ENCODE measurements around the gene PHLPP1.

PHLPP1 gene

GRCh38 chr18:62918361-62918760, 203.0 kb downstream of the PHLPP1 start:
- Histone ChIP-seq H3K9me3 (ENCODE audit: insufficient read depth, low read depth, low read length) (no peaks in the 10 kb centered on the region), H3K4me3 (ENCODE audit: low read length) (no peak overlapping the region), H3K36me3 (ENCODE audit: insufficient read depth, low read length) (peaks cover 61% of the 10 kb centered on the region), H3K27me3 (ENCODE audit: insufficient read depth, low read length) (no peaks in the 10 kb centered on the region), H3K4me1 (ENCODE audit: insufficient read depth, low read length) (no peaks in the 10 kb centered on the region), H3K9ac (ENCODE audit: low read depth, low read length) (no peak overlapping the region), H3K27ac (ENCODE audit: low read depth, low read length) (no peak overlapping the region)

GRCh38 chr18:62919109-62919838, 203.9 kb downstream of the PHLPP1 start:
- H3K4me1 ChIP-seq (ENCODE audit: insufficient read depth, low read length): no peaks in the 10 kb centered on the region
- no peak overlapping the region for H3K27ac ChIP-seq (ENCODE audit: low read depth, low read length)
- H3K27me3 ChIP-seq (ENCODE audit: insufficient read depth, low read length): no peaks in the 10 kb centered on the region
- H3K9me3 ChIP-seq (ENCODE audit: insufficient read depth, low read depth, low read length): no peaks in the 10 kb centered on the region
- H3K4me3 ChIP-seq (ENCODE audit: low read length): no peak overlapping the region
- 71% methylated on average over 2 of the region's 2 CpGs for WGBS
- no peak overlapping the region for H3K9ac ChIP-seq (ENCODE audit: low read depth, low read length)
- peaks cover 65% of the 10 kb centered on the region for H3K36me3 ChIP-seq (ENCODE audit: insufficient read depth, low read length)

GRCh38 chr18:62925031-62925688, 209.8 kb downstream of the PHLPP1 start:
- Histone ChIP-seq H3K4me3 (ENCODE audit: low read length) (no peak overlapping the region), H3K27ac (ENCODE audit: low read depth, low read length) (no peak overlapping the region), H3K9ac (ENCODE audit: low read depth, low read length) (no peak overlapping the region), H3K36me3 (ENCODE audit: insufficient read depth, low read length) (peaks cover 29% of the 10 kb centered on the region), H3K9me3 (ENCODE audit: insufficient read depth, low read depth, low read length) (no peaks in the 10 kb centered on the region), H3K27me3 (ENCODE audit: insufficient read depth, low read length) (no peaks in the 10 kb centered on the region), H3K4me1 (ENCODE audit: insufficient read depth, low read length) (no peaks in the 10 kb centered on the region)
- 97% methylated on average over 5 of the region's 5 CpGs for WGBS

- H3K27ac ChIP-seq (ENCODE audit: low read depth, low read length): no peak overlapping the region
- H3K4me1 ChIP-seq (ENCODE audit: insufficient read depth, low read length): no peaks in the 10 kb centered on the region
- H3K4me3 ChIP-seq (ENCODE audit: low read length): no peak overlapping the region
- no peak overlapping the region for H3K9ac ChIP-seq (ENCODE audit: low read depth, low read length)
- no peaks in the 10 kb centered on the region for H3K27me3 ChIP-seq (ENCODE audit: insufficient read depth, low read length)
- peaks cover 10% of the 10 kb centered on the region for H3K36me3 ChIP-seq (ENCODE audit: insufficient read depth, low read length)
- H3K9me3 ChIP-seq (ENCODE audit: insufficient read depth, low read depth, low read length): peaks cover 4% of the 10 kb centered on the region; the same call in 1 of the 2 replicates
- 100% methylated on average over 1 of the region's 1 CpG for WGBS
Observed at GRCh38 chr18:62928326-62928725, 213.0 kb downstream of the PHLPP1 start.

GRCh38 chr18:62933261-62933887, 218.0 kb downstream of the PHLPP1 start:
- Histone ChIP-seq H3K9me3 (ENCODE audit: insufficient read depth, low read depth, low read length) (peaks cover 4% of the 10 kb centered on the region; the same call in 1 of the 2 replicates), H3K27ac (ENCODE audit: low read depth, low read length) (no peak overlapping the region), H3K4me3 (ENCODE audit: low read length) (no peak overlapping the region), H3K36me3 (ENCODE audit: insufficient read depth, low read length) (peaks cover 2% of the 10 kb centered on the region; the same call in 1 of the 2 replicates), H3K9ac (ENCODE audit: low read depth, low read length) (no peak overlapping the region), H3K27me3 (ENCODE audit: insufficient read depth, low read length) (no peaks in the 10 kb centered on the region), H3K4me1 (ENCODE audit: insufficient read depth, low read length) (no peaks in the 10 kb centered on the region)
- 83% methylated on average over 2 of the region's 2 CpGs for WGBS

- 0 out of 2 replicates have a peak, but pooled peaks cover 4% of the 10 kb centered on the region for H3K9me3 ChIP-seq (ENCODE audit: insufficient read depth, low read depth, low read length)
- no peaks in the 10 kb centered on the region for H3K4me1 ChIP-seq (ENCODE audit: insufficient read depth, low read length)
- no peak overlapping the region for H3K27ac ChIP-seq (ENCODE audit: low read depth, low read length)
Observed at GRCh38 chr18:62935994-62936393, 220.7 kb downstream of the PHLPP1 start.

GRCh38 chr18:62937065-62937464, 221.7 kb downstream of the PHLPP1 start:
- H3K27me3 ChIP-seq (ENCODE audit: insufficient read depth, low read length): no peaks in the 10 kb centered on the region
- no peak overlapping the region for H3K9ac ChIP-seq (ENCODE audit: low read depth, low read length)
- H3K36me3 ChIP-seq (ENCODE audit: insufficient read depth, low read length): peaks cover 9% of the 10 kb centered on the region
- WGBS: 95% methylated on average over 2 of the region's 2 CpGs
- no peaks in the 10 kb centered on the region for H3K4me1 ChIP-seq (ENCODE audit: insufficient read depth, low read length)
- no peak overlapping the region for H3K4me3 ChIP-seq (ENCODE audit: low read length)
- 0 out of 2 replicates have a peak, but pooled peaks cover 4% of the 10 kb centered on the region for H3K9me3 ChIP-seq (ENCODE audit: insufficient read depth, low read depth, low read length)
- H3K27ac ChIP-seq (ENCODE audit: low read depth, low read length): no peak overlapping the region

More at GRCh38 chr18:62935994-62936393, 220.7 kb downstream of the PHLPP1 start:
- Histone ChIP-seq H3K36me3 (ENCODE audit: insufficient read depth, low read length) (no peaks in the 10 kb centered on the region; the same call in 1 of the 2 replicates), H3K9ac (ENCODE audit: low read depth, low read length) (no peak overlapping the region), H3K4me3 (ENCODE audit: low read length) (no peak overlapping the region), H3K27me3 (ENCODE audit: insufficient read depth, low read length) (no peaks in the 10 kb centered on the region)
- WGBS: 89% methylated on average over 3 of the region's 3 CpGs

GRCh38 chr18:62938006-62938405, 222.7 kb downstream of the PHLPP1 start:
- Histone ChIP-seq H3K27me3 (ENCODE audit: insufficient read depth, low read length) (no peaks in the 10 kb centered on the region), H3K9ac (ENCODE audit: low read depth, low read length) (no peak overlapping the region), H3K27ac (ENCODE audit: low read depth, low read length) (no peak overlapping the region), H3K4me1 (ENCODE audit: insufficient read depth, low read length) (no peaks in the 10 kb centered on the region), H3K4me3 (ENCODE audit: low read length) (no peak overlapping the region), H3K36me3 (ENCODE audit: insufficient read depth, low read length) (peaks cover 19% of the 10 kb centered on the region), H3K9me3 (ENCODE audit: insufficient read depth, low read depth, low read length) (no peaks in the 10 kb centered on the region)
- no CpG with 5 or more reads among the region's 1 CpG for WGBS

GRCh38 chr18:62938487-62938886, 223.1 kb downstream of the PHLPP1 start:
- Histone ChIP-seq H3K27ac (ENCODE audit: low read depth, low read length) (no peak overlapping the region), H3K4me1 (ENCODE audit: insufficient read depth, low read length) (no peaks in the 10 kb centered on the region), H3K9me3 (ENCODE audit: insufficient read depth, low read depth, low read length) (no peaks in the 10 kb centered on the region), H3K4me3 (ENCODE audit: low read length) (no peak overlapping the region), H3K36me3 (ENCODE audit: insufficient read depth, low read length) (peaks cover 23% of the 10 kb centered on the region), H3K9ac (ENCODE audit: low read depth, low read length) (no peak overlapping the region), H3K27me3 (ENCODE audit: insufficient read depth, low read length) (no peaks in the 10 kb centered on the region)

- H3K36me3 ChIP-seq (ENCODE audit: insufficient read depth, low read length): peaks cover 32% of the 10 kb centered on the region
- H3K9ac ChIP-seq (ENCODE audit: low read depth, low read length): no peak overlapping the region
- 93% methylated on average over 6 of the region's 6 CpGs for whole genome bisulfite sequencing
- H3K27ac ChIP-seq (ENCODE audit: low read depth, low read length): no peak overlapping the region
- H3K4me3 ChIP-seq (ENCODE audit: low read length): no peak overlapping the region
- no peaks in the 10 kb centered on the region for H3K27me3 ChIP-seq (ENCODE audit: insufficient read depth, low read length)
- no peaks in the 10 kb centered on the region for H3K9me3 ChIP-seq (ENCODE audit: insufficient read depth, low read depth, low read length)
- H3K4me1 ChIP-seq (ENCODE audit: insufficient read depth, low read length): no peaks in the 10 kb centered on the region
Observed at GRCh38 chr18:62939433-62939832, 224.1 kb downstream of the PHLPP1 start.

- no peaks in the 10 kb centered on the region for H3K9me3 ChIP-seq (ENCODE audit: insufficient read depth, low read depth, low read length)
- 91% methylated on average over 2 of the region's 3 CpGs for WGBS
- no peaks in the 10 kb centered on the region for H3K27me3 ChIP-seq (ENCODE audit: insufficient read depth, low read length)
- no peak overlapping the region for H3K4me3 ChIP-seq (ENCODE audit: low read length)
- no peak overlapping the region for H3K27ac ChIP-seq (ENCODE audit: low read depth, low read length)
- H3K36me3 ChIP-seq (ENCODE audit: insufficient read depth, low read length): peaks cover 36% of the 10 kb centered on the region
- no peak overlapping the region for H3K9ac ChIP-seq (ENCODE audit: low read depth, low read length)
- H3K4me1 ChIP-seq (ENCODE audit: insufficient read depth, low read length): no peaks in the 10 kb centered on the region
Observed at GRCh38 chr18:62939926-62940325, 224.6 kb downstream of the PHLPP1 start.
